ENCODE measurements around the gene NAALAD2. TPM values are rescaled to one million over a fixed set of nuclear protein-coding genes. Genes with fewer than 3 reads are reported as not detected.
A peak's percentile ranks its signal among the peaks of the same experiment; 100 is the strongest.
"Not testable (repeated sequence)": the region's sequence is repeated elsewhere in the genome, so short reads cannot be mapped to it uniquely, and the experiment has no call there.

NAALAD2 gene
- total and polyA plus RNA-seq, 10 donors: 0.67 to 12.3 (median 4.5) TPM

GRCh38 chr11:90133560-90134477 lies 644 bp upstream of the NAALAD2 start:
- TF ChIP-seq POLR2AphosphoS5 (IDR thresholded peaks at IDR 0.05): no peak
- TF ChIP-seq CTCF (IDR thresholded peaks at IDR 0.05 in 8 of 11, conservative IDR thresholded peaks at IDR 0.05 in 3 of 11): no peak
- no peak for TF ChIP-seq POLR2A (IDR thresholded peaks at IDR 0.05)
- no peak for DNase-seq
- WGBS, 5 donors: 35 to 41% (median 41%) methylated on average over 11 of the region's 11 CpGs
- no peaks in the 10 kb centered on the region for H3K36me3 ChIP-seq
- H3K4me1 ChIP-seq: peaks cover 0 to 26% (median 0%) of the 10 kb centered on the region in 6 donors
- H3K9me3 ChIP-seq: no peaks in the 10 kb centered on the region
- peak overlapping the region in 5 of 8 donors; percentile 24 to 61 (median 39) for H3K27ac ChIP-seq
- H3K27me3 ChIP-seq (replicated peaks in 1 of 7): peaks cover 0 to 22% (median 3%) of the 10 kb centered on the region in 7 donors
- intact Hi-C loops (cut with DNase I; ENCODE audit: low total_unique reads): no loop called here
- peak overlapping the region; percentile 12 to 70 (median 44) for H3K4me3 ChIP-seq

GRCh38 chr11:90135016-90135415 lies 553 bp downstream of the NAALAD2 start:
- Histone ChIP-seq H3K27me3 (replicated peaks in 1 of 7) (peaks cover 0 to 22% (median 3%) of the 10 kb centered on the region in 7 donors), H3K4me3 (peak overlapping the region; percentile 12 to 70 (median 44)), H3K27ac (peak overlapping the region in 4 of 8 donors; percentile 35 to 61 (median 38)), H3K4me1 (peaks cover 0 to 26% (median 0%) of the 10 kb centered on the region in 6 donors), H3K9me3 (no peaks in the 10 kb centered on the region), H3K36me3 (no peaks in the 10 kb centered on the region)
- DNase-seq: no peak
- intact Hi-C loops (cut with DNase I; ENCODE audit: low total_unique reads): no loop called here
- no peak for TF ChIP-seq POLR2A (IDR thresholded peaks at IDR 0.05)
- no peak for TF ChIP-seq POLR2AphosphoS5 (IDR thresholded peaks at IDR 0.05)
- no peak for TF ChIP-seq CTCF (IDR thresholded peaks at IDR 0.05 in 8 of 11, conservative IDR thresholded peaks at IDR 0.05 in 3 of 11)
- WGBS, 5 donors: 3 to 7% (median 4%) methylated on average over 5 of the region's 5 CpGs

GRCh38 chr11:90148900-90149299 lies 14.4 kb downstream of the NAALAD2 start:
- intact Hi-C loops (cut with DNase I; ENCODE audit: low total_unique reads): no loop called here
- 93 to 98% (median 95%) methylated on average over 1 of the region's 1 CpG for WGBS, 5 donors
- H3K27me3 ChIP-seq (replicated peaks in 1 of 7): no peaks in the 10 kb centered on the region
- no peak for TF ChIP-seq POLR2A (IDR thresholded peaks at IDR 0.05)
- no peak for TF ChIP-seq CTCF (IDR thresholded peaks at IDR 0.05 in 8 of 11, conservative IDR thresholded peaks at IDR 0.05 in 3 of 11)
- TF ChIP-seq POLR2AphosphoS5 (IDR thresholded peaks at IDR 0.05): no peak
- no peak for DNase-seq
- no peaks in the 10 kb centered on the region for H3K4me1 ChIP-seq
- no peak overlapping the region for H3K4me3 ChIP-seq
- H3K36me3 ChIP-seq: no peaks in the 10 kb centered on the region
- H3K9me3 ChIP-seq: no peaks in the 10 kb centered on the region
- H3K27ac ChIP-seq: no peak overlapping the region

- H3K27me3 ChIP-seq (replicated peaks in 1 of 7); H3K9me3 ChIP-seq; intact Hi-C loops (cut with DNase I; ENCODE audit: low total_unique reads); DNase-seq; H3K27ac ChIP-seq; H3K4me3 ChIP-seq; H3K4me1 ChIP-seq; H3K36me3 ChIP-seq: not testable (repeated sequence)
- 93 to 97% (median 94%) methylated on average over 39 to 49 of the region's 49 CpGs for WGBS, 5 donors
Observed at GRCh38 chr11:90166982-90167573, 32.6 kb downstream of the NAALAD2 start.

- intact Hi-C loops (cut with DNase I; ENCODE audit: low total_unique reads); H3K36me3 ChIP-seq; H3K4me3 ChIP-seq; H3K27ac ChIP-seq; H3K27me3 ChIP-seq (replicated peaks in 1 of 7); H3K4me1 ChIP-seq; H3K9me3 ChIP-seq; DNase-seq: not testable (repeated sequence)
- 78 to 88% (median 86%) methylated on average over 8 of the region's 8 CpGs for WGBS, 5 donors
Observed at GRCh38 chr11:90167704-90168103, 33.2 kb downstream of the NAALAD2 start.

All from spleen (tissue), 11 donors.